ENCODE measurements around the gene SPATA1.

Gene SPATA1

DNA sequence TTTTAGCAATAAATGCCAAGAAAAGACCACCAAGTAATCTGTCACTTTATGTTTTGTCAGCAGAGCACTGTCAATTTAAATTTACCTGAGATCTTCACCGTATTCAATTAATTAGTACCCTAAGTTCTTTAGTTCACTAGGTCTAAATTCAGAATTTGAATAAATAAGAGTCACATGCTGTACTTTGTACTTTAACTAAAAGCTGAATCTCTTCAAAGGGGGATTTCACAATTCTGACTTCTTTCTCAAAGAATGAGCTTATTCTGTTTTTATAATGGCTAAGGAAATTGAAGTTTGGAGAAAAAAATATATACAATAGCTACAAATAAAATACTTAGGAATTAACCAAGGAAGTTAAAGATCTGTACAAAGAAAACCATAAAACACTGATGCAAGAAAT is 2.3 kb downstream of the SPATA1 start:
- DNase-seq (ENCODE audit: low spot score): no peak

DNA sequence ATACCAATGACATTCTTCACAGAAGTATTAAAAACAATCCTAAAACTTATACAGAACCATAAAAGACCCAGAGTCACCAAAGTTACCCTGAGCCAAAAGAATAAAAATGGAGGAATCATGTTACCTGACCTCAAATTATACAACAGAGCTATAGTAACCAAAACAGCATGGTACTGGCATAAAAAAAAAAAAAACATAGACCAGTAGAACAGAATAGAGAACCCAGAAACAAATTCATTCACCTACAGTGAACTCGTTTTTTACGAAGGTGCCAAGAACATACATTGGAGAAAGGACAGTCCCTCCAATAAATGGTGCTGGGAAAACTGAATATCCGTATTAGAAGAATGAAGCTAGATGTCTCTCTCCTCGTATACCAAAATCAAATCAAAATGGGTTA is 2.8 kb downstream of the SPATA1 start:
- no peak for DNase-seq (ENCODE audit: low spot score)

DNA sequence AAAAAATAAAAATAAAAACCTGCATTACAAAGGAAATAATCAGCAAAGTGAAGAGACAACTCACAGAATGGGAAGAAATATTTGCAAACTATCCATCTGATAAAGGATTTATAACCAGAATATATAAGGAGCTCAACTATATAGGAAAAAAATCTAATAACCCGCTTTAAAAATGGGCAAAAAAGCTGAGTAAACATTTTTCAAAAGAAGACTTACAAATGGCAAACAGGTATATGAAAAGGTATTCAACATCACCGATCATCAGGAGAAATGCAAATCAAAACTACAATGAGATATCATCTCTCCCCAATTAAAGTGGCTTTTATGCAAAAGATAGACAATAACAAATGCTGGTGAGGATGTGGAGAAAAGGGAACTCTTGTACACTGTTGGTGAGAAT is 4.0 kb downstream of the SPATA1 start:
- no peak for DNase-seq (ENCODE audit: low spot score)

DNA sequence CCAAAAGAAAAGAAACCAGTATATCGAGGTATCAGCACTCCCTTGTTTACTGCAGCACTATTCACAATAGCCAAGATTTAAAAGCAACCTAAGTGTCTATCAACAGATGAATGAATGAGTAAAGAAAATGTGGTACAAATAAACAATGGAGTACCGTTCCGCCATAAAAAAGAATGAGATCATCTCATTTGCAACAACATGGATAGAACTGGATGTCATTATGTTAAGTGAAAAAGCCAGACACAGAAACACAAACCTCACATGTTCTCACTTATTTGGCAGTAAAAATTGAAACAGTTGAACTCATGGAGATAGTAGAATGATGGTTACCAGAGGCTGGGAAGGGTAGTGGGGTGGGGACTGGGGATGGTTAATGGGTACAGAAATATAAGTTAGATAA is 4.5 kb downstream of the SPATA1 start:
- DNase-seq (ENCODE audit: low spot score): no peak

DNA sequence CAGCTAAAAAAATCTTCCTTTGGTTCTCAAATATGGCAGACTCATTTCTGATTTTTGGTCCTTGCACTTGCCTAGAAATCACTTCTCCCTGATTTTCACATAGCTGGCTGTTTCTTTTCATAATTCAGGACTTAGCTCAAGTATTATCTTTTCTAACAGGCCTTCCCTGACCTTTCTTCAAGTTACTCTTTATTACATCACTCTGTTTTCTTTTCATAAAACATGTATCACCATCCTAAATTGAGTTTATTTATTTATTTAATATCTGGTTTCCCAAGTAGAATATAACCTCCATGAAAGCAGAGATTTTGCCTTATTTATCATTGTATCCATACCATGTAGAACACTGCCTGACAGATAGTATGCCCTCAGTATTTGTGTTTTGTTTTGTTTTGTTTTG is 18.4 kb downstream of the SPATA1 start:
- DNase-seq (ENCODE audit: low spot score): no peak

DNA sequence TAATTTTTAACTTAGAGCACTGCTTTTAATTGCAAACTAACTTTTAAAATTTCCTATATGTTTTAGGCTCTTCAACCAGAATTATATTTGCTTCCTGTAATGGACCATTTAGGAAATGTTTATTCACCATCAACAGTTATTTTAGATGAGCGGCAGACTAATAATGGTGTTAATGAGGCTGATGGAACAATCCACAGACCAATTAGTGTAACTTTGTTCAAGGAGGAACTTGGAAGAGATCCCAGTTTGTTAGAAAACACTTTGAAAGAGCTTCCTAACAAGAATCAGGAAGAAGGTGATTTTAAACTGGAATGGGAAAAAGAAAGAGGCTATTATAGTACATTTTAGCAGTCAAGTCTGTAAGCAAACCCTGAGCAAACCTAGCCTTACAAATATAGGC is 19.6 kb downstream of the SPATA1 start:
- no peak for DNase-seq (ENCODE audit: low spot score)

DNA sequence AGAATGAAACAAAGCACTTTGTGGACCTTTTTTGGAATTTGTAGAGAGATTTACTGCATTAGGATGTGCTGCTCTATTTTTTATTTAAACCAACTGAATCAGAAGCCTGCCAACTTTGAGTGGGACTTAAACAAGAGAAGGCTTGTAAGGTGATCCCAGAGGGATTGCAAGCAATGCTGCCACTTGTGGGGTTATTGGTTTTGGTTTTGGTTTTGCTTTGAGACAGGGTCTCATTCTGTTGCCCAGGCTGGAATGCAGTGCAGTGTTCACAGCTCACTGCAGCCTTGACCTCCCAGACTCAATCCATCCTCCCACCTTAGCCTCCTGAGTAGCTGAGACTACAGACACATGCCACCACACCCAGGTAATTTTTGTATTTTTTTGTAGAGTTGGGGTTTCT is 32.4 kb downstream of the SPATA1 start:
- no peak for DNase-seq (ENCODE audit: low spot score)

DNA sequence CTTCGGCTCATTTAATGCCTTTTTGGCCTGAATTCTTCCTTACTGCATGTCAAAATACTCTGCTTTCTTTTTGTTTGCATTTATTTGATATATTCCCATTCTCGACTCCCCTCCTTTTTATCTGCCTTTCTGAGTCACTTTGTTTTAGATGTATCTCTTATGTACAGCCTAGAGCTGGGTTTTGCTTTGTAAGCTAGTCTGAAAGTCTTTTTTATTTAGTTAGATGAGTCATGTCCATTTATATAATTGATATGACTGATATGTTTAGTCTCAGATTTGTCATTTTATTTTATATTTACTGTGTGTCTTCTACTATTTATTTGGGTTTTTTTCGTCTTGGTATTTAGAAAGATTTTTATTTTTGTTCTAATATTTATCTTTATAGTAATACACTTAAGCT is 33.8 kb downstream of the SPATA1 start:
- no peak for DNase-seq (ENCODE audit: low spot score)

DNA sequence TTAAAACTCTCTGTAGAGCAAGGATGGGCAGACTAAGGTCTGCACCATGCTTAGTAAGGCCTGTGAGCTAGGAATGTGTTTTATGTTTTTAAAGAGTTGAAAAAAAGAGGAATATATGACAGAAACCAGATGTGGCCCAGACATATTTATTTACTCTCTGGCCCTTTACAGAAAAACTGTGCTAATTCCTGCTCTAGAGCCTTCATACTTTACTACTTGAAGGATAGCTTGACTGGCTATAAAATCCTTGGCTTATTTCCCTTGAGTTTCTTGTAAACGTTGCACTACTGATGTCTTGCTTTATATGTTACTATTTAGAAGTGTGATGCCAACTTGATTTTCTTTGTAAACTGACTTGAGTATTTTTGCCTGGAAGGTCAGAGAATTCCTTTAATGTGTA is 34.6 kb downstream of the SPATA1 start:
- no peak for DNase-seq (ENCODE audit: low spot score)

DNA sequence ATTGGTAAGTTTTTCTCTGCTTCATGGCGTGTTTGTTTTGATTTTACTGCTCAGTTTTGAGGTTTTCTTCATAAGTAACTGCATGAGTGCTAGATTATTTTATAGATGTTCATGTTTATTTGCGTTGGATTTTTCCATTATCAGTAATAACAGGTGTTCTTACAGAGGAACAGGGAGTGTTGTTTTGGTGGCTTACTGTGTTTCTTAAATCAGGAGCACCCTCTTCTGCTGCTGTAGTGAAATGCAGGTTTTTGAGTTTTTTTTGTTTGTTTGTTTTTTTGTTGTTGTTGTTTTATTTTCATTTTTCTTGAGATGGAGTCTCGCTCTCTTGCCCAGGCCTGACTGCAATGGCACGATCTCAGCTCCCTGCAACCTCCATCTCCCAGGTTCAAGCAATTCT is 35.5 kb downstream of the SPATA1 start:
- no peak for DNase-seq (ENCODE audit: low spot score)

DNA sequence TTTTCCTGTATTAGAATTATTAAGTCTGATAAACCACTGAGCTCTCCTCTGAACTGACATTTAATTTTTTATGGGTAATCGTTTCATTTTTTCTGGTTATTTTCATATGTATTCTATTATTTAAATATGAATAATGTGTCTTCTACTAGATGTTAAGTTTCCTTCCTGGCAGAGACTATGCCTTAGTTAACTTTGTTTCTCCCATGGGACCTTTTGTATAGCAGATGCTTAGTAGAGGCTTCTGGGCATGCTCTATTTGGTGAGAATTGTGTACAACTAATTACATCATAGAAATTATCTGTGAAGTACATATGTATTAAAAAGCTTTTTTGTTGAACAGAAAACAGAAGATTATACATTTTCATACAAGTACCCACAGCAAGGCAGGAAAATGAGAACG is 44.6 kb downstream of the SPATA1 start:
- DNase-seq (ENCODE audit: low spot score): no peak

DNA sequence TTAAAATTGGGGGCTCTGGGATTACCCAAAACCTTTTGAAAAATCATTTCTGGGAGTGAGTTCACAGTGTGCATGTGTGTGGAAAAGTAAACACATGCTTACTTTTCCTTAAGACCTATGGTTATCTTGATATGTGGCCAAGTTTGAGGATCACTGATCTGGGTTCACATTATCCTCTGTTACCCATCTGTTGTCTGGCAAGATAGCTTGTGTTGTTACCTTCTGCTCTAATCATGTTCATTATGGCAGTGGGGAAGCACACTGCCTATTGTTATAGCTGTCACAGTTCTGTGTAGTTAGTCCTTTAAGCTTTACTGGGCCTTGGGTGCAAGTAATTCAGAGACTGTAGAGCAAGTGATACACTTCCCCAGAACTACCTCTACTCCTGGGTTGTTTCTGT is 63.0 kb downstream of the SPATA1 start:
- DNase-seq (ENCODE audit: low spot score): no peak

DNA sequence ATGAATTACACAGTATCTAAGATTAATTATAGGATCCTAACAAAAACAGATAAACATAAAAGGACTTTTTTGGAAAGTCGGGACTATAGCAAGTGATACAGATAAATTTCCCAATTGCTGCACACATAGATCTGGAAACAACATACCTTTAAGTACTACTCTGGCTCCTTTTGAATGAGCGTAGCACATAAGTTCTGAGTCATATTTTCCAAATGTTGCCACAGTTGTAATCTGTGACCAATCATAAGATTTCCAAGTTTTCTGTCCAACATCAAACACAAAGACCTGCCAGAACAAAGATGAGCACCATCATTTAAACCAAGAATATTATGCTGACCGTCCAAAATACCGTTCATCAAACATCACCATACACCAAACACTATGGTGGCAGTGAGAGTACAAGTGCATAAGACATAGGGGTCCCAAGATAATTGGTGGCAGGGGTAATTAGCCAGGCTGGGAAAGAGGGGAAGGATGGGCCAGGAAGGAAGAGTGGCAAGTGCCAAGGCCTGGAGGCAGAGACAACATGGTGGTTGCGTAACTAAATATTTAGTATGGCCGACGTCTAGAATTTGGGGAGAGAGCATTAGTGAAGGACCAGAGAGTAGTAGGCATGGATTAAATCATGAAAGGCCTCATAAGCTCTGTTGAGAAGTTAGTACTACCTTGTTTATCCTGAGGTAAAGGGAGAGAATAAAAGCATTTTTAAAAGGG is 64.4 kb downstream of the SPATA1 start:
- no peak for DNase-seq (ENCODE audit: low spot score)

DNA sequence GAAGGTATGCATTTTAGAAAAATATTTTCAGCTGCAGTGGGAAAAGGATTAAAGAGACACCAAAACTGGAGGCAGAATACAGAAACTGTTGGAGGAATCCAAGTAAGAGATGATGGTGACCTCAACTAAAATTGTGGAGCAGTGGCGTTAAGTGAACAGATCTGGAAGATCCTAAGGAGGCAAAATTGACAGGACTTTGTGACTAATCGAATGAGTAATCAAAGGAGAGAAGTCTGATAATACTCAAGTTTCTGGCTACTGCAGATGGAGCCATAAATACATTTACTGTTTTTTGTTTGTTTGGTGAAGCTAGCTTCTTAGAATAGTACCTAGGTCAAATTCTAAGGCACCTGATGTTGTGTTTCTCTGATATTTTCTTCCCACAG is 65.0 kb downstream of the SPATA1 start:
- no peak for DNase-seq (ENCODE audit: low spot score)

DNA sequence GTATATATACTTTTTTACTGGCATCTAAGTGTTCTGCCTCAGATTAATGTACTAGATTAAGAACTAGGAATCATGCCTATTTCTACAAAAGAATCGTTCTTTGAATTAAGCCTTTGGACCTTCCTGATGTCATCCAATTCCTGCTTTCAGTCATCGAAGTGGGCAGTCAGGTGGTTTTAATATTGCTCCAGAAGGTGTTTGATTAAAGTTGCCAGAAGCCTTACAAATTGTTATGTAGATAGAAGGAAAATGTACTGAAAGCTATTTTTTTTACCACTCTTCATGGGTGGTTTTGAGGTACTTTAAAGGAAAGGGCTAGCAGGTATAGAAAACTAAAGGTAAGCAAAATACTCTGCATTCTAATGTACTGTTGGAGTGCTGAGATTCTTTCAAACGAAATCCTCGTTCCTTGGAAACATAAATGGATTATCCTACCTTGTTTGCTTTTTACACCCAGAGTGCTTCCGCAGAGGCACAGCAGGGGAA is 67.3 kb downstream of the SPATA1 start:
- peak; percentile 1 for DNase-seq (ENCODE audit: low spot score)

DNA sequence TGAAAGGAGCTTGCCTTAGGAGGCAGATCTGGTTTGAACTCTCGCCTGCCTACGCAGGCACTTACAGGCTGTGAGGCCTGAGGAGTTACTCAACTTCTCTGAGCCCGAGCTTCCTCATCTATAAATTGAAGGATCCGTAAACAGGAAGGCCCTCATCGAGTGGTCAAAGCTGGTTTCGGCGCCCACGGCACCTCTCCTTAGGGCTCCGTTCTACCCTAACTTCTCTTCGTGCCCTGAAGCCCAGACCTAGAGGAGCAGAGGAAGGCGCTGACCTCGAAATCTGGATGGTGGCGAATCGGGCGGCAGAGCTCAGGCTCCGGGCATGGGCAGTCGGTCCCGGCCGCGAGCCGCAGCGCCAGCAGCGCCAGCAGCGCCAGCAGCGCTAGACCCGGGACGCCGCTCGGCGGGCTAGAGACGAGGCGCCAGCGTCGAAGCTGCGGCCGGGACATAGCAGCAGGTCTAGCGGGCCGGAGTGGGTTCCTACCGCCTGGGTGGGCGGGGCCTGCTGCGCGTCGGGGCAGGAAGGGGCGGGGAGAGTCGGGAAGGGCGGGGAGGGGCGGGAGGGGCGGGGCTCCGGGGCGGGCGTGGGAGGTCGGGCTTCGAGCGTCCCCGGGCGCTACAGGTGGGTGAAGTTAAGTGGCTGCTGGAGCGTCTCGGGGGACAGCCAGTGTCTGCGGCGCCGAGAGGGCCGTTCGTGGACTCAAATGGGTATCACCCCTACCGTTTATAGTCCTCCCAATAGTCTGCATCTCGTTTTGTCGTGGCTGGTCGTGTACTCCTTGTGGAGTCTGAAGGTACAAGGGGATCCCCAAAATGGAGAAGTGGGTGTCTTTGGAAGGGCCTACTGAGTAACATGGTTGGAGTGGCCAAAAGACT is 68.0 kb downstream of the SPATA1 start, which contains the start of gene CTBS:
CTBS (minus strand) TSS at position 474 of the 876 bp plus-strand sequence; CDS start at position 449, 25 bp downstream.
- peak; percentile 86 for DNase-seq (ENCODE audit: low spot score)

DNA sequence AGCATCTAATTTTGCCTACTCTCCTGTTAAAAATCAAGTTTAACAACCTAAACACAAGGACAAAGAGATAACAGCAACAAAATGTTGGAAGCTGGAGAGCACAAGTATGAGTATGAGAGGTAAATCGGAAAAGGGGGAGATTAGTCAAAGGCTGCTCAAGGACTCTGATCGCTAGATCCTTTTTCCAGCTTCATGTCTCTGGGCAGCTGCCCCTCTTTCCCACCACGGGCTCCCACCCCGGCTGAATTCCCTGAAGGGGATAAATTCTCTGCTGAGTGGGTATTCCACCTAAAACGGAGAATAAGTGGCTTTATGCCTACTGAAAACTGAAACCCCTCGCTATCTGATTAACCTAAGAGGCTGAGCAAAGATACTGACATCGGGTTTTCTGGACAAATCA is 68.8 kb downstream of the SPATA1 start:
- no peak for DNase-seq (ENCODE audit: low spot score)

DNA sequence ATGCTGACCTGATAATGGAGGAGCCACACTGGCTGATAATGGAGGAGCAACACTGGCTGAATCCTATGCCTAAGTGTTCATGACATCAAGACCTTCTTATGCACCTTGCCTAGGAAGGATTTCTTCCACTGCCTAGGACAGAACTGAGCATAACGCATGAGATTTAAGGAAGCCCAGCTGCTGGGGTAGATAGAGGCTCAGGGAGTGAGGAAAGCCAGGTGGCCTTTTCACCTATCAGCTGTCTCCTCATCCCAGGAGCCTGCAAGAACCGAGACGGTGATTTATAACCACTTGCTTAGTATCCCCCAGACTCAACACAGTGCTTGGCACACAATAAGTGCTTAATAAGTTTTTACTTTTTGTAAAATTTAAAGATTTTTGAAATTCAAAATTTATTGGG is 75.5 kb downstream of the SPATA1 start:
- DNase-seq (ENCODE audit: low spot score): no peak

DNA sequence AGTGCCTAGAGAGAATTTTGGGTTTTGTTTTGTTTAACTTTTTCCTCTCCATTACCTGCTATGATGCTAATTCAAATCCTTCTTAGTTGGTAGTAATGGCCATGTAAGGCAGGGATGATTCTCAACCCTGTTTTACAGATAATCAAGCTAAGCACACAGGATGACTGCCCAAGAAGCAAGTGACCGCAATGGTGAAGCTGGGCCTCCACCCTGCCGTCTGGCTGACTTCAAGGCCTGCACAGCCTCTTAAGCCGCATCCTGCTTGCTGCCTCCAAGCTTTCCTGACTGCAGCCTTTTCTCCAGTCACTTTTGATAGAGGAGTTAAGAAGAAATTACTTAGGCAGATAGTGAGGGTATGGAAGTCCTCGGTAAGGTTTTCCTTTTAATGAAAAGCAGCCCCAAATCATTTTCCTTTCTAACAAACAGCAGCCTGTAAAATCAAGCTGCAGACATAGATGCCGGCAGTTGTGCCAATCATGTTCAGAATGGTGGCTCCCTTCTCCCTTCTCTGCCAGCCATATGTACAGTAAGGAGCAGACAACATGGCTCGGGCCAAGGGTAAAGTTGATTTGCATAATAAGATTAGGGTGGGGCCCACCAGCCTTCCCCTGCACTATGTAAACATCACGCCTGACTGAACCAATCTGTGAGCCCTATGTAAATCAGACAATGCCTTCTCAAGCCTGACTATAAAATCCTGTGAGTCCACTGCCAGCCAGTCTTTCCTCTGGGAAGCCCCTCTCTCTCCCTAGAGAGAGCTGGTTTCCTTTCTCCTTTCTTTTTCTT is 76.8 kb downstream of the SPATA1 start:
- DNase-seq (ENCODE audit: low spot score): no peak

DNA sequence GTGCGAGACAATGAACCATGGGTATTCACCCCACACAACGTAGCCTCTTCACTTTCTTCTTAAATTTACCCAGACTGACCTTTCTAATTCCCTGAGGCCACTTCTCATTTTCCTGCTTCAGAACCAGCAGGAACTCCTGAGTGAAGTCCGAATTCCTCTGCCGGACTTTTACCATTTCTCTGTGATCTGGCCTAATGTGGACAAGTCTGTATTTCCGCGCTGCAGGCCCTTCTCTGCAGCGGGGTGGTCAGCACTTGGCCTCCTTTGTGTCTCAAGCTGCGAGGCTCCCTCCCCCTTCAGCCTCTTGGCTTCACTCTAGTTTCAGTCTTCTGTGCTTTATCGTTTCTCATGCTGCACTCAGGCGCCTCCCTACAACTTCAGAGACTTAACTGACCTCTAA is 77.5 kb downstream of the SPATA1 start:
- no peak for DNase-seq (ENCODE audit: low spot score)

DNA sequence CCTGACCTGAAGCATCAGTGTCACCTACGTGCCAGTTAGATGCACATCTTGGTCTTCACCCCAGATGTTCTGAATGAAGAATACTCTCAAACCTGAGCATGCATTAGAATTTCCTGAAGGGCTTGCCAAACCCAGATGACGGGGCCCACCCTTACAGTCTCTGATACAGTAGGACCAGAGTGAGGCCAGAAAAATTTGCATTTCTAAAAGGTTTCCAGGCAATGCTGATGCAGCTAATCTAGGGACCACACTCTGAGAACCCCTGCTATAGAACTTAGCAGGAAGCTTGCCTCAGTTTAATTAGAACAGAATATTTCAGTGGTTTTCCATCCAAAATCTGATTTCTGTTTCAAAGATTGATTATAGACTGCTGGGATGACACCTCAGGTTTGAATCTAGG is 77.9 kb downstream of the SPATA1 start:
- DNase-seq (ENCODE audit: low spot score): no peak

DNA sequence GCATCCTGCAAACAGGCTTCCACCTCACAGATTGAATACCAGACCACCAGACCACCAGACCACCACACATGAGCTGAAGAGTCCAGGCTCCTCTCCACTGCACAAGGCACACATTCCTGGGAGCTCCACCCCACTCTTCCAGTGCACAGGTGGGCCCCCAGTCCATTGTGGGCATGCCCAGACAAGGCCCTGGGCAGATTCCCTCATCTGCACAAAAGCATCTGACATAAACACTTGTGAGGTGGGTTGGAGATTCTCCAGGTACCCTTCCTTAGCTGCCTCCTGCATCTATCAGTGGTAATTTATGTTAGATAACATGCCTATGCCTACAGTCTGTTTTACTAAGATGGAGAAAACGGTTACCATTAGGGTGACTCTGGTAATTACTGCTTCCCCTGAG is 79.6 kb downstream of the SPATA1 start:
- no peak for DNase-seq (ENCODE audit: low spot score)

DNA sequence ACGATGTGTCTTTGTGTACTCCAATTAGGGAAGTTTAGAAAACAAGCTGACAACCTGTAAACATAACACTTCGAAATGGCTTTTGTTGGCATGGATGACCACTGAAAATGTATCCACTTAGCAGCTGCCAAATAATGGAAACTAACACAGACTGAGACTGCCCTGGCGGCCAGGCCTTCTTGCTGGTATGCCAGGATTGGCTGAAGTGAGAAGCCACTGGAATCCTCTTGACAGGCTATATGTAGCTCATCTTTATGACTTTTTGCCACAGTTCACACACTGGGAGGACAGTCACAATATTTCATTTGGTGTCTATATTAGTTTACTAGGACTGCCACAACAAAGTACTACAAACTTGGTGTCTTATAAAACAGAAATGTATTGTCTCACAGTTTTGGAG is 80.9 kb downstream of the SPATA1 start:
- DNase-seq (ENCODE audit: low spot score): no peak

All from CD4-positive, alpha-beta T cell treated with Interleukin-15 for 4 hours (primary cell).